GM19240 (cell line): ENCODE results near the gene ATOH7.
"Not testable (repeated sequence)": the region's sequence is repeated elsewhere in the genome, so short reads cannot be mapped to it uniquely, and the experiment has no call there.

Source experiments
- DNase-seq: peaks from one replicate; pipeline ENCODE4 v3.0.0; 2011; ENCODE audit warnings: low spot score; ENCODE audit not compliant: insufficient read length

ATOH7 gene

GRCh38 chr10:68237173-68237572 is 5.3 kb upstream of the ATOH7 start:
- DNase-seq = no peak

GRCh38 chr10:68235581-68235980 is 3.7 kb upstream of the ATOH7 start:
- DNase-seq = no peak

GRCh38 chr10:68235111-68235510 is 3.2 kb upstream of the ATOH7 start:
- DNase-seq = no peak

- DNase-seq = no peak
Observed at GRCh38 chr10:68233046-68233445, 1.1 kb upstream of the ATOH7 start.

- DNase-seq = peak; percentile 68
Observed at GRCh38 chr10:68231106-68231816, 652 bp downstream of the ATOH7 start.

GRCh38 chr10:68230268-68230667 is 1.6 kb downstream of the ATOH7 start:
- no peak for DNase-seq

- DNase-seq = no peak
Observed at GRCh38 chr10:68224810-68225209, 7.1 kb downstream of the ATOH7 start.

GRCh38 chr10:68223535-68224165 is 8.3 kb downstream of the ATOH7 start:
- DNase-seq = no peak

- DNase-seq = no peak
Observed at GRCh38 chr10:68222391-68222790, 9.5 kb downstream of the ATOH7 start.

GRCh38 chr10:68221196-68221595 is 10.7 kb downstream of the ATOH7 start:
- no peak for DNase-seq

GRCh38 chr10:68218786-68219185 is 13.1 kb downstream of the ATOH7 start:
- DNase-seq = no peak

GRCh38 chr10:68212721-68213352 is 19.1 kb downstream of the ATOH7 start:
- DNase-seq = no peak

GRCh38 chr10:68211669-68212068 is 20.2 kb downstream of the ATOH7 start:
- DNase-seq = no peak

GRCh38 chr10:68208424-68209042 is 23.4 kb downstream of the ATOH7 start:
- DNase-seq = no peak

- DNase-seq = no peak
Observed at GRCh38 chr10:68202960-68203353, 29.0 kb downstream of the ATOH7 start.

GRCh38 chr10:68196701-68197100 is 35.2 kb downstream of the ATOH7 start:
- no peak for DNase-seq

- DNase-seq = not testable (repeated sequence)
Observed at GRCh38 chr10:68195776-68196175, 36.1 kb downstream of the ATOH7 start.

- DNase-seq = no peak
Observed at GRCh38 chr10:68194290-68194689, 37.6 kb downstream of the ATOH7 start.

GRCh38 chr10:68192113-68192512 is 39.8 kb downstream of the ATOH7 start:
- no peak for DNase-seq

GRCh38 chr10:68188835-68189234 is 43.1 kb downstream of the ATOH7 start:
- DNase-seq = no peak

- no peak for DNase-seq
Observed at GRCh38 chr10:68185085-68185484, 46.8 kb downstream of the ATOH7 start.

GRCh38 chr10:68184546-68184945 is 47.4 kb downstream of the ATOH7 start:
- DNase-seq = no peak
